HEK293 (cell line): ENCODE measurements around the gene MKRN2.

Experiments
- CTCF ChIA-PET: fragments of 350-600 bp; formaldehyde crosslinking; extraction: SDS; loops from one replicate; lab custom pipeline; 2021; ENCODE audit warnings: antibody characterized with exemption; lab: Yijun Ruan, JAX
- POLR2A ChIA-PET: fragments of 300-600 bp; formaldehyde crosslinking; extraction: SDS; loops from one replicate; lab custom pipeline; 2020; ENCODE audit warnings: antibody characterized with exemption, inconsistent platforms; lab: Yijun Ruan, JAX
- H3K27ac ChIP-seq: fragments of 200-500 bp; sonication (Bioruptor generic); 2 replicates; pipeline ENCODE4 v1.5.1; 2014; ENCODE audit warnings: low read depth, low read length, control low read depth, inconsistent platforms; ENCODE audit errors: extremely low read depth
- H3K36me3 ChIP-seq, 2 experiments: fragments of 200-500 bp in 1 of 2; sonication (Bioruptor generic) in 1 of 2; 1 replicate in 1 of 2; 2 replicates in 1 of 2; pipeline ENCODE4 v1.5.1; 2014 to 2017; ENCODE audit warnings: inconsistent platforms in 2 of 2, low read length in 2 of 2; ENCODE audit not compliant: control insufficient read depth in 2 of 2, insufficient read depth in 1 of 2
- H3K4me1 ChIP-seq: fragments of 200-500 bp; sonication (Bioruptor generic); 2 replicates; pipeline ENCODE4 v1.5.1; 2014; ENCODE audit warnings: mild to moderate bottlenecking, low read length, inconsistent platforms; ENCODE audit not compliant: control insufficient read depth, insufficient read depth
- H3K4me3 ChIP-seq: 2 replicates; pipeline ENCODE4 v1.5.1; 2011; ENCODE audit warnings: low read depth, mild to moderate bottlenecking, control low read depth, low read length, moderate library complexity
- H3K9me3 ChIP-seq: fragments of 200-500 bp; sonication (Bioruptor generic); 2 replicates; pipeline ENCODE4 v1.5.1; 2014; ENCODE audit warnings: low read depth, low read length, inconsistent platforms; ENCODE audit not compliant: control insufficient read depth, insufficient read depth
- GLIS1 ChIP-seq: fragments of 450-650 bp; formaldehyde crosslinking; IDR thresholded peaks from 2 replicates; pipeline ENCODE4 v1.5.1; 2016; ENCODE audit warnings: missing biosample characterization, missing genetic modification characterization
- HOXD13 ChIP-seq: sonication (generic); formaldehyde crosslinking; IDR thresholded peaks from 2 replicates; pipeline ENCODE4 v1.8.0; 2022; ENCODE audit warnings: missing genetic modification reagents, borderline replicate concordance
- KLF10 ChIP-seq: fragments of 450-650 bp; IDR thresholded peaks from 2 replicates; pipeline ENCODE4 v1.5.1; 2018; ENCODE audit warnings: missing biosample characterization, mild to moderate bottlenecking, missing genetic modification characterization
- PRDM1 ChIP-seq: fragments of 450-650 bp; formaldehyde crosslinking; IDR thresholded peaks from 2 replicates; pipeline ENCODE4; 2016; ENCODE audit warnings: missing biosample characterization, missing genetic modification characterization
- SCRT1 ChIP-seq: fragments of 450-650 bp; formaldehyde crosslinking; IDR thresholded peaks from 2 replicates; pipeline ENCODE4 v1.5.1; 2016; ENCODE audit warnings: missing biosample characterization, missing genetic modification characterization, borderline replicate concordance
- SCRT2 ChIP-seq: fragments of 450-650 bp; formaldehyde crosslinking; IDR thresholded peaks from 2 replicates; pipeline ENCODE4 v1.5.1; 2016; ENCODE audit warnings: missing biosample characterization, missing genetic modification characterization
- SP7 ChIP-seq: fragments of 450-650 bp; formaldehyde crosslinking; IDR thresholded peaks from 2 replicates; pipeline ENCODE4 v1.5.1; 2016; ENCODE audit warnings: missing biosample characterization, missing genetic modification characterization
- WT1 ChIP-seq: fragments of 450-650 bp; formaldehyde crosslinking; IDR thresholded peaks from 2 replicates; pipeline ENCODE4 v1.5.1; 2016; ENCODE audit warnings: missing biosample characterization, missing genetic modification characterization
- ZBTB17 ChIP-seq: fragments of 450-650 bp; formaldehyde crosslinking; IDR thresholded peaks from 2 replicates; pipeline ENCODE4 v1.5.1; 2016; ENCODE audit warnings: missing biosample characterization, missing genetic modification characterization
- ZBTB20 ChIP-seq: fragments of 450-650 bp; formaldehyde crosslinking; IDR thresholded peaks from 2 replicates; pipeline ENCODE4 v1.5.1; 2016; ENCODE audit warnings: missing biosample characterization, missing genetic modification characterization
- ZNF10 ChIP-seq: fragments of 450-650 bp; formaldehyde crosslinking; IDR thresholded peaks from 2 replicates; pipeline ENCODE4 v1.5.1; 2017; ENCODE audit warnings: missing biosample characterization, missing genetic modification characterization
- ZNF146 ChIP-seq: fragments of 450-650 bp; formaldehyde crosslinking; IDR thresholded peaks from 2 replicates; pipeline ENCODE4 v1.5.1; 2016; ENCODE audit warnings: missing biosample characterization, missing genetic modification characterization
- ZNF16 ChIP-seq: fragments of 450-650 bp; formaldehyde crosslinking; IDR thresholded peaks from 2 replicates; pipeline ENCODE4 v1.5.1; 2016; ENCODE audit warnings: low read depth, missing biosample characterization, missing genetic modification characterization
- ZNF335 ChIP-seq: fragments of 450-650 bp; formaldehyde crosslinking; conservative IDR thresholded peaks from 2 replicates; pipeline ENCODE4 v1.5.1; 2016; ENCODE audit warnings: missing biosample characterization, missing genetic modification characterization
- ZNF366 ChIP-seq: fragments of 450-650 bp; formaldehyde crosslinking; conservative IDR thresholded peaks from 2 replicates; pipeline ENCODE4 v1.5.1; 2016; ENCODE audit warnings: missing biosample characterization, missing genetic modification characterization
- ZNF555 ChIP-seq: fragments of 450-650 bp; formaldehyde crosslinking; conservative IDR thresholded peaks from 2 replicates; pipeline ENCODE4 v1.5.1; 2017; ENCODE audit warnings: missing biosample characterization, mild to moderate bottlenecking, missing genetic modification characterization, inconsistent platforms
- ZNF558 ChIP-seq: fragments of 450-650 bp; formaldehyde crosslinking; IDR thresholded peaks from 2 replicates; pipeline ENCODE4 v1.5.1; 2016; ENCODE audit warnings: missing biosample characterization, missing genetic modification characterization
- ZNF600 ChIP-seq: fragments of 450-650 bp; formaldehyde crosslinking; IDR thresholded peaks from 2 replicates; pipeline ENCODE4 v1.5.1; 2016; ENCODE audit warnings: missing biosample characterization, missing genetic modification characterization
- ZNF629 ChIP-seq: fragments of 450-650 bp; formaldehyde crosslinking; IDR thresholded peaks from 2 replicates; pipeline ENCODE4 v1.5.1; 2017; ENCODE audit warnings: missing biosample characterization, missing genetic modification characterization
- ZNF768 ChIP-seq: fragments of 450-650 bp; formaldehyde crosslinking; IDR thresholded peaks from 2 replicates; pipeline ENCODE4 v1.5.1; 2018; ENCODE audit warnings: missing biosample characterization, mild to moderate bottlenecking, missing genetic modification characterization
- TF ChIP-seq, protein P1 (sequence below): fragments of 450-650 bp; formaldehyde crosslinking; IDR thresholded peaks from 2 replicates; pipeline ENCODE4 v1.5.1; 2016; ENCODE audit warnings: missing biosample characterization, missing genetic modification characterization
- TF ChIP-seq, protein P2 (sequence below): fragments of 450-650 bp; formaldehyde crosslinking; IDR thresholded peaks from 2 replicates; pipeline ENCODE4 v1.5.1; 2016; ENCODE audit warnings: missing biosample characterization, missing genetic modification characterization
- TF ChIP-seq, protein P3 (sequence below): fragments of 450-650 bp; formaldehyde crosslinking; IDR thresholded peaks from 2 replicates; pipeline ENCODE4 v1.5.1; 2016; ENCODE audit warnings: missing biosample characterization, missing genetic modification characterization
- TF ChIP-seq, protein P4 (sequence below): fragments of 450-650 bp; formaldehyde crosslinking; IDR thresholded peaks from 2 replicates; pipeline ENCODE4 v1.5.1; 2016; ENCODE audit warnings: missing biosample characterization, missing genetic modification characterization, low read depth

Gene MKRN2

DNA sequence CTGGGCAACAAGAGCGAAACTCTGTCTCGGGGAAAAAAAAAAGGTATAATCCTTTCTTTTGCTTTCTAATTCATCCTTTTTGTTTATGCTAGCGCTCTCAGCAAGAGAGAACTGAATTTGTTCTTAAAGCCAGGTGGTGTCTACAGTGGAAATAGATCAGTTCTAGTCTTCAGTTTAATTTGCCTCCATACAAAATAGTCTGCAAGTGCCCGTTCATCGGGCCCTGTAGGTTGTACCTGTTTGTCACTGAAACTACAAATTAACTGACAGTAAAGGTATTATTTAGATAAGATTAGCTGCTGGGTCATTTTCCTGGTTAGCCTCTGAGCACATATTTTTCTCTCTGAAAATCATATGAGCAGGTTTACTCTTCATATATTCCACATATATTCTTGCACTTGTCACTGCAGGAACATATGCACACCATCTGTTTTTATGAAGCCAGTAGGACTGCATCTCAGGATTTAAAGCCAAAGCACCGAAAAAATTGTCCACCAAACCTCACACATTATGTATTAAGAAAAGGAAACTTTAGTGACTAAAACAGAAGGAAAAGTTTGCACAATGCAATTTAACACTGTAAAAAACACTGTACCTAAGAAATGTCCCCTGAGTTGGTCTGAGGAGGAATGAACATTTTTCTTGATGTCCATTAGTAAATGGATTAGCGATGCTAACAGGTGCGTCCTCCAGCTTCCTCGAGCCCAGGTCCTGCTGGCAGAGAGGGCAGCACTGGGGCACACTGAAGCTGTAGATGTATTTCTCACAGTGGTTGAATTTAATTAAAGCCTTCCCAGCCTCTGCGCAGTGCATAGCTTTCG is 12.0 kb upstream of the MKRN2 start:
- Histone ChIP-seq H3K27ac (peak overlapping the region; percentile 29), H3K4me3 (peak overlapping the region; percentile 31), H3K4me1 (peaks cover 10% of the 10 kb centered on the region; the same call in 1 of the 2 replicates)
- ChIA-PET CTCF (interaction anchor here (0.9 kb wide), 1 partner anchor 61 kb away, joined by 3 read pairs; no protein-coding TSS in a partner anchor), POLR2A (interaction anchor here (1.1 to 1.6 kb wide), 3 partner anchors 9 to 61 kb away, joined by 3 to 12 read pairs (median 5); partner anchors contain the start of genes MKRN2 and TSEN2)
- TF ChIP-seq SCRT1 (peak; percentile 74), ZNF335 (tag by site-specific recombination) (0 out of 2 replicates have a peak, but pooled peaks have one; percentile 21), ZNF558 (tag by site-specific recombination) (no peak), ZNF16 (no peak), SCRT2 (peak; percentile 90), ZNF768 (tag by site-specific recombination) (no peak)
- TF ChIP-seq, all 188 proteins: peak for 3
- Histone ChIP-seq H3K36me3 (peaks cover 0 to 14% of the 10 kb centered on the region in 2 experiments; a peak in 2 of 3 replicates), H3K9me3 (no peaks in the 10 kb centered on the region)

DNA sequence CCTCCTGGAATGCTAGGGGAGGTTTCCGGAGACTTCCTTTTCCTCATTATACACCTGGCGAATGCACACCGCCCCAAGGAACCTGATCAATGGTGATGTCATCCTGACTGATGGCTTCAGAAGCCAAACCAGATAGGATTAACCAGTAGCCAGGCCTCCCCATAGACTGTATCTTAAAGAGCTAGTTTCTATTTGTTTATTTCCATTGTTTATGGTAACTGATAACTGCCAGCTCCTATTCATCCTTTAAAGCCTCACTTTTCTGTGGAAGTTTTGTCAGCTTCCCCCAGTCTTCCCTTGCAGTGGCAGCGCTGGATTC is 11.5 kb upstream of the MKRN2 start, which contains the start of gene MKRN2OS:
Gene MKRN2OS, minus strand, starts transcription at position 27 of the 319 bp plus-strand sequence. CDS start 35 bp downstream, outside the sequence.
- POLR2A ChIA-PET = interaction anchor here (1.1 to 1.6 kb wide), 3 partner anchors 9 to 61 kb away, joined by 3 to 12 read pairs (median 5); partner anchors contain the start of genes MKRN2 and TSEN2
- H3K4me3 ChIP-seq = peak within 1 kb of the TSS; percentile 31
- peak within 1 kb of the TSS; percentile 29 for H3K27ac ChIP-seq
- TF ChIP-seq HOXD13 (CRISPR knock-in tag) (no peak), ZNF600 (no peak), ZBTB20 (tag by site-specific recombination) (0 out of 2 replicates have a peak, but pooled peaks have one; percentile 25), ZNF146 (no peak), GLIS1 (tag by site-specific recombination) (peak; percentile 51), ZBTB17 (tag by site-specific recombination) (peak; percentile 27; the same call in 1 of the 2 replicates), ZNF366 (peak; percentile 35; the same call in 1 of the 2 replicates), WT1 (peak; percentile 85), KLF10 (no peak), ZNF629 (peak; percentile 54), PRDM1 (tag by site-specific recombination) (no peak), ZNF10 (0 out of 2 replicates have a peak, but pooled peaks have one; percentile 15), SP7 (tag by site-specific recombination) (peak; percentile 32; the same call in 1 of the 2 replicates), ZNF768 (tag by site-specific recombination) (no peak), ZNF555 (no peak)
- TF ChIP-seq, protein P1, sequence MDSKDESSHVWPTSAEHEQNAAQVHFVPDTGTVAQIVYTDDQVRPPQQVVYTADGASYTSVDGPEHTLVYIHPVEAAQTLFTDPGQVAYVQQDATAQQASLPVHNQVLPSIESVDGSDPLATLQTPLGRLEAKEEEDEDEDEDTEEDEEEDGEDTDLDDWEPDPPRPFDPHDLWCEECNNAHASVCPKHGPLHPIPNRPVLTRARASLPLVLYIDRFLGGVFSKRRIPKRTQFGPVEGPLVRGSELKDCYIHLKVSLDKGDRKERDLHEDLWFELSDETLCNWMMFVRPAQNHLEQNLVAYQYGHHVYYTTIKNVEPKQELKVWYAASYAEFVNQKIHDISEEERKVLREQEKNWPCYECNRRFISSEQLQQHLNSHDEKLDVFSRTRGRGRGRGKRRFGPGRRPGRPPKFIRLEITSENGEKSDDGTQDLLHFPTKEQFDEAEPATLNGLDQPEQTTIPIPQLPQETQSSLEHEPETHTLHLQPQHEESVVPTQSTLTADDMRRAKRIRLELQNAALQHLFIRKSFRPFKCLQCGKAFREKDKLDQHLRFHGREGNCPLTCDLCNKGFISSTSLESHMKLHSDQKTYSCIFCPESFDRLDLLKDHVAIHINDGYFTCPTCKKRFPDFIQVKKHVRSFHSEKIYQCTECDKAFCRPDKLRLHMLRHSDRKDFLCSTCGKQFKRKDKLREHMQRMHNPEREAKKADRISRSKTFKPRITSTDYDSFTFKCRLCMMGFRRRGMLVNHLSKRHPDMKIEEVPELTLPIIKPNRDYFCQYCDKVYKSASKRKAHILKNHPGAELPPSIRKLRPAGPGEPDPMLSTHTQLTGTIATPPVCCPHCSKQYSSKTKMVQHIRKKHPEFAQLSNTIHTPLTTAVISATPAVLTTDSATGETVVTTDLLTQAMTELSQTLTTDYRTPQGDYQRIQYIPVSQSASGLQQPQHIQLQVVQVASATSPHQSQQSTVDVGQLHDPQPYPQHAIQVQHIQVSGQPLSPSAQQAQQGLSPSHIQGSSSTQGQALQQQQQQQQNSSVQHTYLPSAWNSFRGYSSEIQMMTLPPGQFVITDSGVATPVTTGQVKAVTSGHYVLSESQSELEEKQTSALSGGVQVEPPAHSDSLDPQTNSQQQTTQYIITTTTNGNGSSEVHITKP (tag by site-specific recombination) = peak; percentile 80
- TF ChIP-seq, protein P2, sequence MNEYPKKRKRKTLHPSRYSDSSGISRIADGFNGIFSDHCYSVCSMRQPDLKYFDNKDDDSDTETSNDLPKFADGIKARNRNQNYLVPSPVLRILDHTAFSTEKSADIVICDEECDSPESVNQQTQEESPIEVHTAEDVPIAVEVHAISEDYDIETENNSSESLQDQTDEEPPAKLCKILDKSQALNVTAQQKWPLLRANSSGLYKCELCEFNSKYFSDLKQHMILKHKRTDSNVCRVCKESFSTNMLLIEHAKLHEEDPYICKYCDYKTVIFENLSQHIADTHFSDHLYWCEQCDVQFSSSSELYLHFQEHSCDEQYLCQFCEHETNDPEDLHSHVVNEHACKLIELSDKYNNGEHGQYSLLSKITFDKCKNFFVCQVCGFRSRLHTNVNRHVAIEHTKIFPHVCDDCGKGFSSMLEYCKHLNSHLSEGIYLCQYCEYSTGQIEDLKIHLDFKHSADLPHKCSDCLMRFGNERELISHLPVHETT (tag by site-specific recombination) = no peak
- TF ChIP-seq, protein P3, sequence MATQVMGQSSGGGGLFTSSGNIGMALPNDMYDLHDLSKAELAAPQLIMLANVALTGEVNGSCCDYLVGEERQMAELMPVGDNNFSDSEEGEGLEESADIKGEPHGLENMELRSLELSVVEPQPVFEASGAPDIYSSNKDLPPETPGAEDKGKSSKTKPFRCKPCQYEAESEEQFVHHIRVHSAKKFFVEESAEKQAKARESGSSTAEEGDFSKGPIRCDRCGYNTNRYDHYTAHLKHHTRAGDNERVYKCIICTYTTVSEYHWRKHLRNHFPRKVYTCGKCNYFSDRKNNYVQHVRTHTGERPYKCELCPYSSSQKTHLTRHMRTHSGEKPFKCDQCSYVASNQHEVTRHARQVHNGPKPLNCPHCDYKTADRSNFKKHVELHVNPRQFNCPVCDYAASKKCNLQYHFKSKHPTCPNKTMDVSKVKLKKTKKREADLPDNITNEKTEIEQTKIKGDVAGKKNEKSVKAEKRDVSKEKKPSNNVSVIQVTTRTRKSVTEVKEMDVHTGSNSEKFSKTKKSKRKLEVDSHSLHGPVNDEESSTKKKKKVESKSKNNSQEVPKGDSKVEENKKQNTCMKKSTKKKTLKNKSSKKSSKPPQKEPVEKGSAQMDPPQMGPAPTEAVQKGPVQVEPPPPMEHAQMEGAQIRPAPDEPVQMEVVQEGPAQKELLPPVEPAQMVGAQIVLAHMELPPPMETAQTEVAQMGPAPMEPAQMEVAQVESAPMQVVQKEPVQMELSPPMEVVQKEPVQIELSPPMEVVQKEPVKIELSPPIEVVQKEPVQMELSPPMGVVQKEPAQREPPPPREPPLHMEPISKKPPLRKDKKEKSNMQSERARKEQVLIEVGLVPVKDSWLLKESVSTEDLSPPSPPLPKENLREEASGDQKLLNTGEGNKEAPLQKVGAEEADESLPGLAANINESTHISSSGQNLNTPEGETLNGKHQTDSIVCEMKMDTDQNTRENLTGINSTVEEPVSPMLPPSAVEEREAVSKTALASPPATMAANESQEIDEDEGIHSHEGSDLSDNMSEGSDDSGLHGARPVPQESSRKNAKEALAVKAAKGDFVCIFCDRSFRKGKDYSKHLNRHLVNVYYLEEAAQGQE (tag by site-specific recombination) = no peak
- TF ChIP-seq, protein P4, sequence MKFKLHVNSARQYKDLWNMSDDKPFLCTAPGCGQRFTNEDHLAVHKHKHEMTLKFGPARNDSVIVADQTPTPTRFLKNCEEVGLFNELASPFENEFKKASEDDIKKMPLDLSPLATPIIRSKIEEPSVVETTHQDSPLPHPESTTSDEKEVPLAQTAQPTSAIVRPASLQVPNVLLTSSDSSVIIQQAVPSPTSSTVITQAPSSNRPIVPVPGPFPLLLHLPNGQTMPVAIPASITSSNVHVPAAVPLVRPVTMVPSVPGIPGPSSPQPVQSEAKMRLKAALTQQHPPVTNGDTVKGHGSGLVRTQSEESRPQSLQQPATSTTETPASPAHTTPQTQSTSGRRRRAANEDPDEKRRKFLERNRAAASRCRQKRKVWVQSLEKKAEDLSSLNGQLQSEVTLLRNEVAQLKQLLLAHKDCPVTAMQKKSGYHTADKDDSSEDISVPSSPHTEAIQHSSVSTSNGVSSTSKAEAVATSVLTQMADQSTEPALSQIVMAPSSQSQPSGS = peak; percentile 90

More for the DNA sequence above, 11.5 kb upstream of the MKRN2 start, which contains the start of gene MKRN2OS:
- peaks cover 0 to 9% of the 10 kb centered on the region in 2 experiments; a peak in 2 of 3 replicates for H3K36me3 ChIP-seq
- CTCF ChIA-PET = interaction anchor here (0.6 to 0.9 kb wide), 2 partner anchors 62 to 361 kb away, joined by 3 read pairs; no protein-coding TSS in a partner anchor
- peaks cover 10% of the 10 kb centered on the region; the same call in 1 of the 2 replicates for H3K4me1 ChIP-seq
- H3K9me3 ChIP-seq = no peaks in the 10 kb centered on the region
